Activated T-cell treated with anti-CD3 and anti-CD28 coated beads for 48 hours (primary cell): ENCODE data around the gene PRPF40B.

Experiments used
- DNase-seq: peaks from one replicate; pipeline ENCODE4 v3.0.0-alpha.2; 2020; ENCODE audit warnings: low read depth

The PRPF40B gene

GRCh38 chr12:49687941-49688340 lies 64.6 kb downstream of the PRPF40B start:
- no peak for DNase-seq

- DNase-seq = no peak
These were observed 65.9 kb downstream of the PRPF40B start for GRCh38 chr12:49689237-49689636.

GRCh38 chr12:49689785-49690184 lies 66.4 kb downstream of the PRPF40B start:
- no peak for DNase-seq

GRCh38 chr12:49692851-49693250 lies 69.5 kb downstream of the PRPF40B start:
- no peak for DNase-seq

GRCh38 chr12:49693931-49694444 lies 70.6 kb downstream of the PRPF40B start:
- no peak for DNase-seq
